ENCODE results near the gene C13orf46.

DNA sequence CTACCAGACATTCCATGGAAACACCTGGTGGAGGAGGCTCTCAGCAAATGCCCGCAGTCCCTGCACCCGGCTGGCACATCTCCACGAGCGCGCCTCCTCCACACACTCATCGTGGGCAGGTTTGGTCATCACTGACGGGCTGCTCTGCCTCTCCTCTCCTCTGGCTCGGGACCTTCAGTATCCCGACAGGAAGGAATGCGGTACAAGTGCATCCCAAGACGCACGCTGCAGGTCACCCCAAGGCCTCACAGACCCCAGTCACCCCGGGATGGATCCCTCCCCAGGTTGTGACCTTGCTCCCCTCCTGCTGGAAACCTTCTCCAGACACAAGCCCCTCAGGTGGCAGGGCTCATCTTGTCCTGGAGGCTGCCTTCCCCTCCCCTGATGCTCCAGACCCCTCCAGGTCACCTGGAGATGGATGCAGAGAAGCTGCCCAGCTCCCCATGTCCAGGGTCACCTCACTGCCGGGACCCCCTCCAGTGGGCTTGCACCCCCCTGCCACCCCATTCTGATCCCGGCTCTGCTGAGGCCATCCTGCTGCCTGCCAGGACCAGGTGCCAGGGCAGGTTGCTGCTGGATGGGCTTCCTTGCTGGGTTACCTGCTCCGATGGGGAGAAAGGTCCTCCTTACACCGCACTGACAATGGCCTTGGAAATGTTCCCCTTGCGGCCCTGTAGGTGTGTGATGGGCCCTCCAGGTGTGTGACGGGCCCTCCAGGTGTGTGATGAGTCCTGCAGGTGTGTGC is 29.9 kb downstream of the C13orf46 start:
- TF ChIP-seq, protein P1, sequence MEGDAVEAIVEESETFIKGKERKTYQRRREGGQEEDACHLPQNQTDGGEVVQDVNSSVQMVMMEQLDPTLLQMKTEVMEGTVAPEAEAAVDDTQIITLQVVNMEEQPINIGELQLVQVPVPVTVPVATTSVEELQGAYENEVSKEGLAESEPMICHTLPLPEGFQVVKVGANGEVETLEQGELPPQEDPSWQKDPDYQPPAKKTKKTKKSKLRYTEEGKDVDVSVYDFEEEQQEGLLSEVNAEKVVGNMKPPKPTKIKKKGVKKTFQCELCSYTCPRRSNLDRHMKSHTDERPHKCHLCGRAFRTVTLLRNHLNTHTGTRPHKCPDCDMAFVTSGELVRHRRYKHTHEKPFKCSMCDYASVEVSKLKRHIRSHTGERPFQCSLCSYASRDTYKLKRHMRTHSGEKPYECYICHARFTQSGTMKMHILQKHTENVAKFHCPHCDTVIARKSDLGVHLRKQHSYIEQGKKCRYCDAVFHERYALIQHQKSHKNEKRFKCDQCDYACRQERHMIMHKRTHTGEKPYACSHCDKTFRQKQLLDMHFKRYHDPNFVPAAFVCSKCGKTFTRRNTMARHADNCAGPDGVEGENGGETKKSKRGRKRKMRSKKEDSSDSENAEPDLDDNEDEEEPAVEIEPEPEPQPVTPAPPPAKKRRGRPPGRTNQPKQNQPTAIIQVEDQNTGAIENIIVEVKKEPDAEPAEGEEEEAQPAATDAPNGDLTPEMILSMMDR (IDR thresholded peaks at IDR 0.05): no peak
- no peak for TF ChIP-seq POLR2A (IDR thresholded peaks at IDR 0.05)

Measured in body of pancreas (tissue), 4 donors.